ENCODE data around the gene MECP2. TPM values are rescaled to one million over a fixed set of nuclear protein-coding genes. Genes with fewer than 3 reads are reported as not detected.

The MECP2 gene
- total and polyA plus RNA-seq, 2 experiments from 2014 or later, result 18.1 to 19.4 TPM

DNA sequence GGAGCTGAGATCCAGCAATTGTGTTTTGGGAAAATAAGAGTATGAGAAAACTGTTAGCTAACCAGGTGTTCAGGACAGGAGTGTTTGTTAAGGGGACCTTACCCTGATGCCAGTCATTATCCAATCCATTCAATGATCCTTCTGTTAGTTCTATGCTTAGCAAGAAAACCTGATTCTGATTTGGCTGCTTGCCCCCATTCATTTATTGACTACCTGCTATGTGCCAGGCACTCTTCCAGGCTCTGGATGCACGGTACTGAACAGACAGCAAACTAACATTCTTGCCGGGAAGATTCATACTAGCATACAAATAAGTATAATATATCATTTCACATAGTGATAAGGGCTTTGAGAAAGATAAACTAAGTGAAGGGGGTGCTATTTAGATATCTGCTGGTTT, 1.0 kb upstream of the MECP2 start:
- Histone ChIP-seq H3K79me2 (peaks cover 32% of the 10 kb centered on the region), H2AFZ (no peak overlapping the region), H3K4me3 (no peak overlapping the region), H4K20me1 (ENCODE audit: insufficient read depth, poor library complexity, severe bottlenecking) (peaks cover 29% of the 10 kb centered on the region), H3K27ac (no peak overlapping the region), H3K9me3 (ENCODE audit: low read depth) (no peaks in the 10 kb centered on the region), H3K4me2 (no peak overlapping the region), H3K36me3 (replicated peaks; ENCODE audit: insufficient read depth, low read depth) (no peaks in the 10 kb centered on the region), H3K27me3 (no peaks in the 10 kb centered on the region), H3K4me1 (ENCODE audit: insufficient read depth) (peaks cover 11% of the 10 kb centered on the region), H3K9me2 (replicated peaks; ENCODE audit: insufficient read depth) (no peaks in the 10 kb centered on the region)
- no peak for DNase-seq (ENCODE audit: low spot score)
- WGBS (ENCODE audit: low lambda C conversion rate, missing lambda C conversion rate), result 82% methylated on average over 2 of the region's 2 CpGs
- TF ChIP-seq, protein P1, sequence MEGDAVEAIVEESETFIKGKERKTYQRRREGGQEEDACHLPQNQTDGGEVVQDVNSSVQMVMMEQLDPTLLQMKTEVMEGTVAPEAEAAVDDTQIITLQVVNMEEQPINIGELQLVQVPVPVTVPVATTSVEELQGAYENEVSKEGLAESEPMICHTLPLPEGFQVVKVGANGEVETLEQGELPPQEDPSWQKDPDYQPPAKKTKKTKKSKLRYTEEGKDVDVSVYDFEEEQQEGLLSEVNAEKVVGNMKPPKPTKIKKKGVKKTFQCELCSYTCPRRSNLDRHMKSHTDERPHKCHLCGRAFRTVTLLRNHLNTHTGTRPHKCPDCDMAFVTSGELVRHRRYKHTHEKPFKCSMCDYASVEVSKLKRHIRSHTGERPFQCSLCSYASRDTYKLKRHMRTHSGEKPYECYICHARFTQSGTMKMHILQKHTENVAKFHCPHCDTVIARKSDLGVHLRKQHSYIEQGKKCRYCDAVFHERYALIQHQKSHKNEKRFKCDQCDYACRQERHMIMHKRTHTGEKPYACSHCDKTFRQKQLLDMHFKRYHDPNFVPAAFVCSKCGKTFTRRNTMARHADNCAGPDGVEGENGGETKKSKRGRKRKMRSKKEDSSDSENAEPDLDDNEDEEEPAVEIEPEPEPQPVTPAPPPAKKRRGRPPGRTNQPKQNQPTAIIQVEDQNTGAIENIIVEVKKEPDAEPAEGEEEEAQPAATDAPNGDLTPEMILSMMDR (IDR thresholded peaks at IDR 0.05; ENCODE audit: poor library complexity), result no peak
- TF ChIP-seq EZH2phosphoT487 (IDR thresholded peaks at IDR 0.05; ENCODE audit: low read depth, severe bottlenecking, unreplicated experiment) (no peak), EZH2 (IDR thresholded peaks at IDR 0.05; ENCODE audit: borderline replicate concordance) (no peak)

DNA sequence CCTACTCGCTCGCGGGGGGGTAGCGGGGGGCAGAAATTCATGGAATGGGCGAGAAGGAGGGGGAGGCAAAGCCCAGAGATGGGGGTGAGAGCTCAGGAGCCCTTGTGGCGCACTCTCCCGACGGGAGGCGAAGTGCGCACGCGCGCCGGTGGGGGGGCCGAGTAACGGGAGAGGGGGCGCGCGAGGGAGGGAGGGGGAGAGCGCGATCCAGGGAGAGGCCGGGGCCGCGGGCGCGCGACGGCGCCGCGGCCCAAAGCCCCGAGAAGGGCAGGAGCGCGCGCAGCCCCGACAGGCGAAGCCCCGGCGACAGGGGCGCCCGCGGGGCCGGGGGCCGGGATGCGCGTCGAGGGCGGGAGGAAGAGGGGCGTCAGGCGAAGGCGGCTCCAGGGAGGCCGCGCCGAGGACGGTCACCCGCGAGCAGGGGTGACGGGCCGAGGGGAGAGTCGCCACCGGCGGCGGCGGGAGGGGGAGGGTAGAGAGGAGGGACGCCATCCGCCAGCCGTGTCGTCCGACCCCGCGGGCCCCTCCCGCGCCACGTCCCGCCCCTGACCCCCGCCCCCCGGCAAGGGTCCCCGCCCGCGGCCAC, 421 bp downstream of the MECP2 start:
- H3K4me1 ChIP-seq (ENCODE audit: insufficient read depth), result peaks cover 22% of the 10 kb centered on the region
- H3K36me3 ChIP-seq (replicated peaks; ENCODE audit: insufficient read depth, low read depth), result no peaks in the 10 kb centered on the region
- H3K27me3 ChIP-seq, result no peaks in the 10 kb centered on the region
- H3K4me2 ChIP-seq, result peak overlapping the region; percentile 77
- peak overlapping the region; percentile 35 for H2AFZ ChIP-seq
- no peak for TF ChIP-seq EZH2phosphoT487 (IDR thresholded peaks at IDR 0.05; ENCODE audit: low read depth, severe bottlenecking, unreplicated experiment)
- TF ChIP-seq, protein P1 (IDR thresholded peaks at IDR 0.05; ENCODE audit: poor library complexity), result no peak
- no peak for TF ChIP-seq EZH2 (IDR thresholded peaks at IDR 0.05; ENCODE audit: borderline replicate concordance)
- H3K79me2 ChIP-seq, result peaks cover 47% of the 10 kb centered on the region
- no peaks in the 10 kb centered on the region for H3K9me3 ChIP-seq (ENCODE audit: low read depth)
- peak overlapping the region; percentile 98 for H3K27ac ChIP-seq
- H3K9me2 ChIP-seq (replicated peaks; ENCODE audit: insufficient read depth), result no peaks in the 10 kb centered on the region
- 76% methylated on average over 4 of the region's 80 CpGs for WGBS (ENCODE audit: low lambda C conversion rate, missing lambda C conversion rate)
- peak; percentile 86 for DNase-seq (ENCODE audit: low spot score)
- peak overlapping the region; percentile 61 for H3K4me3 ChIP-seq
- H4K20me1 ChIP-seq (ENCODE audit: insufficient read depth, poor library complexity, severe bottlenecking), result peaks cover 42% of the 10 kb centered on the region

DNA sequence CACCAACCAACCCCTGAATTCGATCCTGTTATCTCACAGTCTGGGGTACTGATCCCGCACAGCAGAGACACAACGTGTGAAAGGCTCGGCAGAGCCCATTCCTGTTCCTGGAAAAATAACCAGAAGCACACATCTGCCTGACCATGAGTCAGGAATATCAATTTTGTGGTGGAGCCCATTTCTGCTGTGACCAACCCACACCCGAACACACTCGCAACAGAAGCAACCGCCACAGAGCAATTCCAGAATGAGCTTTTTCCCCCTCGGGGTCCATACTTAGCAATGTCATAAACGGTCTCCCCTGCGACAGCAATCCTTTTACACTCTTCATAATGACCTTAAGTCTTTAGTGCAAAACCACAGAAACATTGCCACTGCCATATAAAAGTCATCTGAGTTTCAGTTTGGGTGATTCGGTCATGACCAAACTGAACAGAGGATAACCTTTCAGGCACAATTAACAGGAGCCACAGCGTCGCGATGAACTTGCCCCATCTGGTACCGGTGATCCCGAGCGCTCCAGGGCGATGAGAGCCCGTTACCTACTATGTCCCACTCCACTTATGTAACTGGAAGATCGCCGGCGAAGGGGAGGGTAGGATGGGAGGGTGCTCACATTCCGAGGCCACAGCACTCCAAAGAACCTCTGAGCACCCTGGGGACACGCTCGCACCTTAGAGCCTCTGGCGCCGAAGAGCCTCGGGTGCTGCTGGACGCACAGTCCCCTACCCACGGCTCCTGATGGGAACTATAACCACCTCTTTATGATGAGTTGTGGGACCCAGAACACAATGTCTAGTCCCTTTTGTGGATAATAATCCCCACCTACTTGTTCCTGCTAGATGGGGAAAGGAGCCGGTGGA, 1.1 kb downstream of the MECP2 start:
- Histone ChIP-seq H3K4me2 (peak overlapping the region; percentile 77), H3K36me3 (replicated peaks; ENCODE audit: insufficient read depth, low read depth) (no peaks in the 10 kb centered on the region), H3K4me1 (ENCODE audit: insufficient read depth) (peaks cover 22% of the 10 kb centered on the region), H3K27me3 (no peaks in the 10 kb centered on the region), H3K27ac (peak overlapping the region; percentile 98), H3K9me3 (ENCODE audit: low read depth) (no peaks in the 10 kb centered on the region), H3K9me2 (replicated peaks; ENCODE audit: insufficient read depth) (no peaks in the 10 kb centered on the region), H2AFZ (no peak overlapping the region), H4K20me1 (ENCODE audit: insufficient read depth, poor library complexity, severe bottlenecking) (peaks cover 47% of the 10 kb centered on the region), H3K79me2 (peaks cover 54% of the 10 kb centered on the region), H3K4me3 (peak overlapping the region; percentile 61)
- peak; percentile 21 for DNase-seq (ENCODE audit: low spot score)
- 56% methylated on average over 31 of the region's 31 CpGs for WGBS (ENCODE audit: low lambda C conversion rate, missing lambda C conversion rate)
- TF ChIP-seq, protein P1 (IDR thresholded peaks at IDR 0.05; ENCODE audit: poor library complexity), result no peak
- TF ChIP-seq EZH2 (IDR thresholded peaks at IDR 0.05; ENCODE audit: borderline replicate concordance) (no peak), EZH2phosphoT487 (IDR thresholded peaks at IDR 0.05; ENCODE audit: low read depth, severe bottlenecking, unreplicated experiment) (no peak)

Measured in hepatocyte (in vitro differentiated cells).